Measurements from ENCODE around the gene C12orf56.

C12orf56 gene

DNA sequence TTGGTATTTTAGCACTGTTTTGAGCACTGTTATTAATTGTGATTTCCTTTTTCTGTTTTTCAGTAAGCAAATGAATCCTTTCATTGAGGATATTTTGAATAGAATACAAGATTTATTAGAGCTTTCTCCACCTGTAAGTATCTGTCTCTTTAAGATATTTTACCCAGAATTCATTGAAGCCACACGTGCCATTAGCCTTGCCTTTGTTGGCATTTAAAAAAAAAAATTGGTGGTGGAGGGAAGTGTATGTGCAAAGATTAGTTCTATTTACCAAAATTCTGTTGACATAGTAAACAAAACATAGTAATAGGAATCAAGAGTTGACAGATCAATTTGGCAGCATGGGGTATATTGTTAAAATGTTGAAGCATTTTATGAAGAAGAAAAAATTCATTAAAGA is 37.4 kb upstream of the C12orf56 start:
- TF ChIP-seq ZNF565 (CRISPR knock-in tag; conservative IDR thresholded peaks at IDR 0.05; ENCODE audit: low read depth): no peak
- TF ChIP-seq ZNF70 (CRISPR knock-in tag; IDR thresholded peaks at IDR 0.05): no peak
- no peak for TF ChIP-seq CSRNP3 (CRISPR knock-in tag; IDR thresholded peaks at IDR 0.05)
- no peak for TF ChIP-seq ZFP3 (CRISPR knock-in tag; IDR thresholded peaks at IDR 0.05)
- TF ChIP-seq, protein P1, sequence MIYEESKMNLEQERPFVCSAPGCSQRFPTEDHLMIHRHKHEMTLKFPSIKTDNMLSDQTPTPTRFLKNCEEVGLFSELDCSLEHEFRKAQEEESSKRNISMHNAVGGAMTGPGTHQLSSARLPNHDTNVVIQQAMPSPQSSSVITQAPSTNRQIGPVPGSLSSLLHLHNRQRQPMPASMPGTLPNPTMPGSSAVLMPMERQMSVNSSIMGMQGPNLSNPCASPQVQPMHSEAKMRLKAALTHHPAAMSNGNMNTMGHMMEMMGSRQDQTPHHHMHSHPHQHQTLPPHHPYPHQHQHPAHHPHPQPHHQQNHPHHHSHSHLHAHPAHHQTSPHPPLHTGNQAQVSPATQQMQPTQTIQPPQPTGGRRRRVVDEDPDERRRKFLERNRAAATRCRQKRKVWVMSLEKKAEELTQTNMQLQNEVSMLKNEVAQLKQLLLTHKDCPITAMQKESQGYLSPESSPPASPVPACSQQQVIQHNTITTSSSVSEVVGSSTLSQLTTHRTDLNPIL (CRISPR knock-in tag; IDR thresholded peaks at IDR 0.05; ENCODE audit: low read depth): no peak
- no peak for TF ChIP-seq SNAI2 (CRISPR knock-in tag; IDR thresholded peaks at IDR 0.05)
- no peak for TF ChIP-seq RARB (CRISPR knock-in tag; IDR thresholded peaks at IDR 0.05)
- TF ChIP-seq ZC3H10 (CRISPR knock-in tag; IDR thresholded peaks at IDR 0.05): no peak
- no peak for TF ChIP-seq TCF4 (CRISPR knock-in tag; IDR thresholded peaks at IDR 0.05; ENCODE audit: borderline replicate concordance)

GRCh38 chr12:64419696-64420095 is 29.1 kb upstream of the C12orf56 start:
- no peak for TF ChIP-seq ARNTL (CRISPR knock-in tag; IDR thresholded peaks at IDR 0.05; ENCODE audit: borderline replicate concordance, low read depth)
- TF ChIP-seq, protein P2, sequence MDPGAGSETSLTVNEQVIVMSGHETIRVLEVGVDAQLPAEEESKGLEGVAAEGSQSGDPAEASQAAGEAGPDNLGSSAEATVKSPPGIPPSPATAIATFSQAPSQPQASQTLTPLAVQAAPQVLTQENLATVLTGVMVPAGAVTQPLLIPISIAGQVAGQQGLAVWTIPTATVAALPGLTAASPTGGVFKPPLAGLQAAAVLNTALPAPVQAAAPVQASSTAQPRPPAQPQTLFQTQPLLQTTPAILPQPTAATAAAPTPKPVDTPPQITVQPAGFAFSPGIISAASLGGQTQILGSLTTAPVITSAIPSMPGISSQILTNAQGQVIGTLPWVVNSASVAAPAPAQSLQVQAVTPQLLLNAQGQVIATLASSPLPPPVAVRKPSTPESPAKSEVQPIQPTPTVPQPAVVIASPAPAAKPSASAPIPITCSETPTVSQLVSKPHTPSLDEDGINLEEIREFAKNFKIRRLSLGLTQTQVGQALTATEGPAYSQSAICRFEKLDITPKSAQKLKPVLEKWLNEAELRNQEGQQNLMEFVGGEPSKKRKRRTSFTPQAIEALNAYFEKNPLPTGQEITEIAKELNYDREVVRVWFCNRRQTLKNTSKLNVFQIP (CRISPR knock-in tag; IDR thresholded peaks at IDR 0.05; ENCODE audit: borderline replicate concordance, low read depth): no peak
- TF ChIP-seq ZFP3 (CRISPR knock-in tag; IDR thresholded peaks at IDR 0.05): no peak
- TF ChIP-seq CSRNP3 (CRISPR knock-in tag; IDR thresholded peaks at IDR 0.05): no peak
- TF ChIP-seq PATZ1 (CRISPR knock-in tag; IDR thresholded peaks at IDR 0.05; ENCODE audit: borderline replicate concordance): no peak
- TF ChIP-seq TCF4 (CRISPR knock-in tag; IDR thresholded peaks at IDR 0.05; ENCODE audit: borderline replicate concordance): no peak
- no peak for TF ChIP-seq BACH2 (CRISPR knock-in tag; IDR thresholded peaks at IDR 0.05; ENCODE audit: borderline replicate concordance)
- no peak for TF ChIP-seq TSHZ2 (CRISPR knock-in tag; IDR thresholded peaks at IDR 0.05)
- no peak for TF ChIP-seq CSDC2 (CRISPR knock-in tag; IDR thresholded peaks at IDR 0.05)
- TF ChIP-seq ZFP30 (CRISPR knock-in tag; IDR thresholded peaks at IDR 0.05): no peak
- TF ChIP-seq ISL1 (CRISPR knock-in tag; IDR thresholded peaks at IDR 0.05): no peak
- TF ChIP-seq PPARA (CRISPR knock-in tag; IDR thresholded peaks at IDR 0.05; ENCODE audit: borderline replicate concordance): no peak
- no peak for TF ChIP-seq OSR1 (CRISPR knock-in tag; IDR thresholded peaks at IDR 0.05)
- TF ChIP-seq GLIS3 (CRISPR knock-in tag; IDR thresholded peaks at IDR 0.05): no peak
- TF ChIP-seq ZC3H10 (CRISPR knock-in tag; IDR thresholded peaks at IDR 0.05): no peak
- TF ChIP-seq ZNF70 (CRISPR knock-in tag; IDR thresholded peaks at IDR 0.05): no peak
- TF ChIP-seq ZNF565 (CRISPR knock-in tag; conservative IDR thresholded peaks at IDR 0.05; ENCODE audit: low read depth): no peak
- no peak for TF ChIP-seq RARB (CRISPR knock-in tag; IDR thresholded peaks at IDR 0.05)
- TF ChIP-seq, protein P1 (CRISPR knock-in tag; IDR thresholded peaks at IDR 0.05; ENCODE audit: low read depth): no peak
- no peak for TF ChIP-seq ESRRG (CRISPR knock-in tag; IDR thresholded peaks at IDR 0.05)
- ATAC-seq: no peak

More for the DNA sequence above, 37.4 kb upstream of the C12orf56 start:
- no peak for ATAC-seq
